ENCODE measurements around the gene PDE1C. TPM values are rescaled to one million over a fixed set of nuclear protein-coding genes. Genes with fewer than 3 reads are reported as not detected.
A peak's percentile ranks its signal among the peaks of the same experiment; 100 is the strongest.

PDE1C gene
- polyA plus RNA-seq, 1 donor, result 3.0 TPM

- DNase-seq (ENCODE audit: low read depth), result no peak
Measured at GRCh38 chr7:31776616-31777015, 293.6 kb downstream of the PDE1C start.

GRCh38 chr7:31775556-31775955, 294.7 kb downstream of the PDE1C start:
- DNase-seq (ENCODE audit: low read depth), result no peak

DNA sequence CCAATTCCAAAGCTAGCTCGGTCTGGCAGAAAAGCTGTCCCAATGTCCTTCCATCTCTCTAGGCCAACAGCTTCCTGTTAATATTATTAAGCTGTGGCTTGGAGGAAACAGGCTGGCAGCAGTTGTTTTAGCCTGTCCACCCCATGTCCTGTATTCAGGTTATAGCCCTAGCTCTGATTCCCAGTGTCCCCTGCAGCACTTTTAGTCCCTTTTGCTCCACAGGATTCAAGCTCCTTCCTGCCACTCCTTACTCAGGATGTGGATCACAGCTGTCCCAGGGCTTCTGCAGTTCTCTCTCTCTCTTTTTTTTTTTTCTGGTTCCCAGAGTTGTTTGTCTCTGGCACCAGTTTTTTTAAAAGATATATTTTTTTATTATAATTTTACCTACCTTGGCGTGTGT, 298.0 kb downstream of the PDE1C start:
- DNase-seq (ENCODE audit: low read depth), result no peak

DNA sequence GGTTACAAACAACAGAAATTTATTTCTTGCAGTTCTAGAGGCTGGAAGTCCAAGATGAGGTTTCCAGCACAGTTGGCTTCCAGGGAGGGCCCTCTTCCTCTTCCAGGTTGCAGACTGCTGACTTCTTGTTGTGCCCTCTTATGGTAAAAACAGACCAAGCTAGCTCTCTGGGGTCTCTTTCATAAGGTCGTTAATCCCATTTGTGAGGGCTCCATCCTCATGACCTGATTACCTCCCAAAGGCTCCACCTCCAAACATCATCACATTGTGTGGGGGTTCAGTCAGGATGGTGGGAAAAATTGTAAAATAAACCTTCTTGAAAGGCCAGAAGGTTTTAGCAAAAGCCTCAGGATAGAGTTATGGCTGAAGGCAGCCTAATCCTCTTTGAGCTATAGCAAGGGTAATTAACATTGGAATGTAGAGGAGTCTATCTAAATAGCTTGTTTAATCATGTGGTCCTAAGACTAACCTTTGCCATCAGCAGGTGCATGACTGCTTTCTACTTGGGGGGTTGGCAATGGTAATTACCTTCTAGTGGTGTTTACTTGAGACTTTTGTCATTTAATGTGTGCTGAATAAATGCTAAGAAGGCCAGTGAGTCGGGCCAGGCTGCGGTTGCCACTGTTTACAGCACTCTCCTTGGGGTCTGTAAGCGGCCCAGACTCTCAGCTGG, 302.4 kb downstream of the PDE1C start:
- no peak for DNase-seq (ENCODE audit: low read depth)

- no peak for DNase-seq (ENCODE audit: low read depth)
Measured at GRCh38 chr7:31764462-31764861, 305.7 kb downstream of the PDE1C start.

DNA sequence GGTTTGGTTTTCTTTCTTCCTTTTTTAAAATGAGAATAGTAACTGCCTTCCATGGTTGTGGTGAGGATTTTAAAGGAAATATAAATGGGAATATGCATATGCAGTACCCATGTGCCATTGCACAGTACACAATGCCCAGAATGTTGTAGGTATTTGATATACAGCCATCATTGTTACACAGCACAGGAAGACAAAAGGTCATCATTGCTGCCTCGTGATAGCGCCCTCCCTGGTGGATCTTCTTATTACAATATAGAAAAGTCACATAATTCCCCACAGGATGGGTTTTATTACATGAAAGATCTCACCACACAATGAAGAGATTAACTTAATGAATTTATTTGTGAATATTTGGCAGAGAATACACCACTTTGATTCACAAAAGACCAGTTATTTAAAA, 306.7 kb downstream of the PDE1C start:
- DNase-seq (ENCODE audit: low read depth), result no peak

GRCh38 chr7:31761646-31762045, 308.6 kb downstream of the PDE1C start:
- DNase-seq (ENCODE audit: low read depth), result no peak

- DNase-seq (ENCODE audit: low read depth), result no peak
Measured at GRCh38 chr7:31758755-31759154, 311.5 kb downstream of the PDE1C start.

DNA sequence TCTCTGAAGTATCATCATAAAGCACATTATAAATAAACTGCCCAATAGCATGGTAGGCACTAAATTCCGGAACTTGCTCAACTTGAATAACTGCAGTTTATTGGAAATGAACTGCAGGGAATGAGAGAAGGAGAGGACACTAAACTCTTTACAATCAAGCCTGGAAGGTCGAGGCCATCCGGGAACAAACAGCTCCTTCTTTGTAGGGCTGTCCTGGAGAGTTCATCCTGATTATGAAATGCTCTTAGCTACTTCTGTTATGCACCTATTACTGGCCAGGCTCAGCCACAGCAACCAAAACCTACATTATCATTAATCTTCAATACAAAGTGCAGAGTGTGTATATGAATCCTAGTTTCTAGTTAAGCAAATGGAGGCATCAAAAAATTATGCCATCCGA, 318.5 kb downstream of the PDE1C start:
- DNase-seq (ENCODE audit: low read depth), result no peak

DNA sequence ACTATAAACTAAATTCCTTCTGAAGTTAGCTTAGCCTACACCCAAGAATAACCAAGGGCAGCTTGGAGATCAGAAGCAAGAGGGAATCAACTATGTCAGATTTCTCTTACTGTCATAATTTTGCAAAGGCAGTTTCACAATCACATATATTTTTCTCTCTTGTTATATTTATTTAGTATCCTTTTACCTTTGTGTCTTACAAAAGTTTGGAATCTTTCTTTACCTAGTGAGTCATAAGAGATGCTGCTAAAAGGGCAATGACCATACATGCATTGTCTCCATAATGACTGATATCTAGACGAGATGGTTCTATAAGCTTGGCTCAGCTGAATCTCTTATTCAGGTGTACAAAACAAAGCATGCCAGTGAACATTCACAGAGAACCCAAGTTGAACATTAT, 322.1 kb downstream of the PDE1C start:
- DNase-seq (ENCODE audit: low read depth), result no peak

GRCh38 chr7:31747553-31747952, 322.7 kb downstream of the PDE1C start:
- DNase-seq (ENCODE audit: low read depth), result no peak

DNA sequence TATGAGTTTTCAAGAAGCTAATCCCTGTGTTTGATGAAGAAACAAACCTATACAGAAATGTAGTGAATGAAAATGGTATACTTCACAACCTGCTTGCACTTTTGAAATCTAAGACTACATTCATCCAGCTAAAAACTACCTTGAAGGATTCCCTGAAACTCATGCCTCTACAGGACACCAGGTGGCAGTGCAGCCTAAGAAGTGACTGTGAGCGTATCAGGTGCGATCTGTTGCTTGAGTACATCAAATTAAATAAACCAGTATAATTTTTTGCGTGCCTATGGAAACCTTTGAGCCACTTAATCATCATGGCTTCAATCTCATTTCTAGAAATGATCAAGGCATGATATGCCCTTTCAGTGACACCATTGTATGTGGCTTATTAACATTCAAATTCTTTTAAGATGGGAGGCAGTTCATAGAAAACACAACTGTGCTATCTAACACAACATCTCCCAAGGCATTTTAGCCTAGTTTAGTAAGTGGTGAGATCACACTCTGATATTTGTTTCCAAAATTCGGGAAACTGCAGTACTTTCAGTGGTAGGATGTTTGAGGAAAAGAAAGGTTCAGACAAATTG, 325.8 kb downstream of the PDE1C start:
- peak; percentile 24 for DNase-seq (ENCODE audit: low read depth)

- DNase-seq (ENCODE audit: low read depth), result no peak
Measured at GRCh38 chr7:31741852-31742251, 328.4 kb downstream of the PDE1C start.

DNA sequence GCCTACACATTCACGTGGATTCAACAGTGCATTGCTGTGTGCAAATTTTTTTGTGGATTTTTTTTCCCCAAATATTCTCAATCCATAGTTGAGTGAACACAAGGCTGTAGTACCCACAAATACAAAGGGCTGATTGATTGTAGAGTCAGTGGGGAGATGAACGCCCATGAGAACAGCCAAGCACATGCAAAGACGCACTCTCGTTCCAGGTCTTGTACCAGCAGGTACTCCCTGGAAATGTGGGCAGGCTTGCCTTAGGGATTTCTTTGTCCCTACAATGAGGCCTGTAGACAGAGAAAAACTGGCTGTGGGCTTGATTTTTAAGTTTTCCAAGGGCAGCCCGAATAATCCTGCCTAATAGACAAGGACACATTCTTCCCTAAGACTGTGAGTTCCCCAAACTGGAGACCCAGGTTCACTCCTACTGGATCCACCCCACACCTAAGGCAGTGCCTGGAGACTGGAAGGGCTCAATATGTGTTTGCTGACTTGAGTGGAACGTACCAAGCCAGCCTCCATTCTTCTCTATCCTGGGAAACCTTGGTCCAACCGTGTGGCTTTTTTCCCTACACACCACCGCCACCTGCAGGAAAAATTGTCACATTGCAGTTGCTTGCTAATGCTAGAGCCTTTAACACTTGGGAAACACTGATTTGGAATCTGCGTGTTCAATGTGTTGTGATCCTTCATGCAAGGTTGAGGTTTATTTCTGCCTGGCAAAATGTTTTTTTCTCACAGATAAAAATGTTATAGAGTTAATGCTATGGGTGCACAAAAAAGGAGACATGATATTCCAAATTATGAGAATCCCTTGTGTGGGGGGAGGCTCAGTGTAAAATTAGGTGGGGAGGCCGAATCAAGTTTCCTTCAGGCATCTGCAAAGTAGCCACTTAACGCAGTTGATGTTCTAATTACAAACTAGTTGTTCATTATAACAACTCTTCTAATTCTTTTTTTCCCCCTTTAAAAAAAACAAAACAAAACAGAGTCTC, 333.9 kb downstream of the PDE1C start:
- DNase-seq (ENCODE audit: low read depth), result peak; percentile 36

DNA sequence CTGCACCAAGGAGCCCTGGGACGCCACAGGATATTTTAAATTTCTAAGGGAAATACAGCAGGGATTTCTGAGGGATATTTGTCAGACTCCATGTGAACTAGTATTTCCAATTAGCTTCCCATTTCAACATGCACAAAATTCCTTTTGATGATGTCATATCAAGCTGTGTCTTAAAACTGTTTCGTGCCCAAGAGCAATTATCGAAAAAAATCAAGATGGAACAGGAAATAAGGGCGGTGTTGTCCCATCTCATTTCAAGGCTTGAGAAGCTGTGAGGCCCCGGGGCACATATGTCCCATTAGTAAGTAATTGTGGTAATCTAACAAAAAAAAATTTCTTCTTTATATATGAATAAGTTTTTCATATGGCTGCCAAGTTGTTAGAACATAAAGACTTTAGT, 335.8 kb downstream of the PDE1C start:
- no peak for DNase-seq (ENCODE audit: low read depth)

DNA sequence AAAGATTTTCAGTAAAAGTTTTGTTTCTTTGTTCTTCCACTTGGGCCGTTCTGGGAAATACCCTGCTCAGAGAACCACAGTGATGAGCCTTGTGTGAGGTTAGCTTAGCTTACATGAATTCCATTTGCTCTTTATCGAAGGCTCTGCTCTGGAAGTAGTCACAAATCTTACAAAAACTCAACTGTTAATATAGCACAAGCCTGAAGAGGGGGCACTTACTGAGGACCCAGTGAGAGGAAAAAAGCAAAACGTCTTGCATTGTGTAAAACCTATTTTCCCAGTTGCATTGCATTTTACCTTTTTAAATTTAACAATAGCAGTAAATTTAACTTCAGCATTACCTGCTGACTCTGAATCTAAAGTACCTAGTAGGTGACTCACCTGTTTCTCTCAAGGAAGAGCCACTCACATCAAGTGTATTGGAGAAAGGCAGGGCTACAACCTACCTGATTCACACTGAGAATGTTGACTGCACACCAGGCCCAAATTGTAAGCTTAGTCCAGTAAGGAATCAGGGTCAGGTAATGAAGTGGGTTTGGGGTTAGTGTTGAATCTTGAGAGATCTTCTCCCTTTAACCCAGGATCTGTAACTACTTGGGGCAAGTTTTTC, 340.9 kb downstream of the PDE1C start:
- DNase-seq (ENCODE audit: low read depth), result no peak

- no peak for DNase-seq (ENCODE audit: low read depth)
Measured at GRCh38 chr7:31724696-31725095, 345.5 kb downstream of the PDE1C start.

DNA sequence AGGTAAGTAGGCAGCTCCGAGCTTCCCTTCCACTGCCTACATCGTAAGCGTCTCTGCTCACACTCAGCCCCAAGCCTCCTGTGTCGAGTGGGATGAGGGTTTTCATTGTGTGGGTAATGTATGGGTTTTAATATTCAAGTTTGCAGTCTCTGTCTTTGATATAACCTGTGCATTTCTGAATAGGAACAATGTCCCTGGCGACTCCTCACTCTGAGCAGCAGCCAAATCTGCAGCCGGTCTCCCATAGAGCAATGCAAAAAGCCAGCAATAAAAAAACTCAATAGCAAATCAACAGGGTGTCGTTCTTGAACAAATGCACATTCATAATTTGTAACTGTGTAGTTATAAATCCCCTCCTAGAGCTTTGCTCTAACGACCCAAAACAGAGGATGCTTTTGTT, 349.8 kb downstream of the PDE1C start:
- no peak for DNase-seq (ENCODE audit: low read depth)

- DNase-seq (ENCODE audit: low read depth), result no peak
Measured at GRCh38 chr7:31716355-31716754, 353.9 kb downstream of the PDE1C start.

- no peak for DNase-seq (ENCODE audit: low read depth)
Measured at GRCh38 chr7:31710171-31710570, 360.0 kb downstream of the PDE1C start.

DNA sequence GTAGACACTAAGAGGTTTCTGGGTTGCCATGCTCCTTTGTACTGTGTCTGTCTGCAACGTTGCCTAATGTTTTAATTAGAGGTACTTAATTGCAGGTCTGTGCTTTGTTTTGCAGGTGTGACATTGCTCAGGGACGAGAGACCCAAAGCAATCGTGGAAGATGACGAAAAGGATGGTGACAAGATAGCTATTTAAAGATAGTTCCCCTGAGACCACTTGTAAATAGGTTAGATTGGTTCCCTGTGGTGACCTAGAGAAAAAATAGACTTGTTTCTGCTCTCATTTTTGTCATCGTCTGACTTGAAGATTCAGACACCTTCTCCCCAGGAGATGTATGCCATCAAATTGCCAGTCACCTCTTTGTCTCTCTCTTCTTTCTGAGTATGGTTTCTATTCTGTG, 363.1 kb downstream of the PDE1C start:
- no peak for DNase-seq (ENCODE audit: low read depth)

- no peak for DNase-seq (ENCODE audit: low read depth)
Measured at GRCh38 chr7:31705377-31705776, 364.8 kb downstream of the PDE1C start.
